Measurements from ENCODE around the gene GDAP2.

DNA sequence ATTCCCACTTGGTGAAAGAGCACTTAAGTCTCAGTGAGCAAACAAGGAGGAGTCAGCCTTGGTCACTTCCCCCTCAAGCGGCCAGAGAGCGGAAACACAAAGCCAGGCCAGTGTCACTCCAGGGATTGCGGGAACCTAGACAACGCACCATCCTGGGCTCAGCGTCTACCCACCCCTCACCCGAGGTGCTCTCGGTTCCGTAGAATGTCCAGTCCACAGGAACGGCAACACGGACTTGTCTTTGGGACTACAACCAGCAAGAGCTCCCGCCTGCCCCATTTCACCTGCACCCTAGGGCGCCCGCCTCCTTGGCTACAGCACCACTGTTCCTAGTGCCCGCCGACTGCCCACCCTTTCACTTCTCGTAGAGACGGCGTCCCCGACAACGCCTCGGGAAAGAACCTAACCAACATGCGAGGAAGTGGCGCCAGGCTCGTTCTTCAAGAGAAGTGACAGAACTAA lies 509 bp downstream of the GDAP2 start:
- TF ChIP-seq CTCF (IDR thresholded peaks at IDR 0.05) (no peak; the same call in 1 of the 2 replicates), REST (IDR thresholded peaks at IDR 0.05; ENCODE audit: insufficient read depth in 1 of 2, low read depth in 2 of 2, low read length in 1 of 2) (no peak)
